GM18907 (cell line): ENCODE results near the gene TAS1R1.
"Not testable (repeated sequence)": the region's sequence is repeated elsewhere in the genome, so short reads cannot be mapped to it uniquely, and the experiment has no call there.

Experiments
- ATAC-seq: cut with Tn5 transposase; IDR thresholded peaks from one replicate; pipeline ENCODE4 v1.9.1; 2021; ENCODE audit warnings: mild to moderate bottlenecking, moderate library complexity; ENCODE audit not compliant: unreplicated experiment

Gene TAS1R1

GRCh38 chr1:6519935-6520671 is 35.0 kb upstream of the TAS1R1 start:
- no peak for ATAC-seq

GRCh38 chr1:6521536-6521935 is 33.6 kb upstream of the TAS1R1 start:
- no peak for ATAC-seq

- ATAC-seq = no peak
Measured at GRCh38 chr1:6523566-6523965, 31.5 kb upstream of the TAS1R1 start.

GRCh38 chr1:6526316-6526715 is 28.8 kb upstream of the TAS1R1 start:
- no peak for ATAC-seq

- no peak for ATAC-seq
Measured at GRCh38 chr1:6528492-6528891, 26.6 kb upstream of the TAS1R1 start.

GRCh38 chr1:6530504-6531160 is 24.5 kb upstream of the TAS1R1 start:
- ATAC-seq = no peak

GRCh38 chr1:6531996-6532395 is 23.1 kb upstream of the TAS1R1 start:
- no peak for ATAC-seq

GRCh38 chr1:6534248-6534822 is 20.8 kb upstream of the TAS1R1 start:
- ATAC-seq = no peak

DNA sequence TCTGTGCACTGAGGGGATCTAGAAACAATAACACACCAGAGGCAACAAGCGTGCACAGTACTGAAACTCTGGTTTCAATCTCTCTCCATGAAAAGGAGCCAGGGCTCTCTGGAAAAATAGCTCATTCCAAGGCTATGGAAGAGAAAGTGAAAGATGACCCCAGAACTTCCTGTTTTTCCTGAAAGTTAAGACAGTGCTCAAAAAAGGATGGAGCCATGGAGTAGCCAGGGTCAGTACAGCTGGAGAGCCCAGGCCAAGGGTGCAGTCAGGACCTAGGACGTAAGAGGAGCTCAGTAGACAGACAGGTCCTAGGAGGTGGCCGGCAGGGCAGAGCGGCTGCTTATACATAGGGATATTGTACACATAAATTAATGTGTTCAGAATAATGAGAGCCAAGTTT is 19.9 kb upstream of the TAS1R1 start:
- no peak for ATAC-seq

- ATAC-seq = no peak
Measured at GRCh38 chr1:6536291-6536690, 18.8 kb upstream of the TAS1R1 start.

DNA sequence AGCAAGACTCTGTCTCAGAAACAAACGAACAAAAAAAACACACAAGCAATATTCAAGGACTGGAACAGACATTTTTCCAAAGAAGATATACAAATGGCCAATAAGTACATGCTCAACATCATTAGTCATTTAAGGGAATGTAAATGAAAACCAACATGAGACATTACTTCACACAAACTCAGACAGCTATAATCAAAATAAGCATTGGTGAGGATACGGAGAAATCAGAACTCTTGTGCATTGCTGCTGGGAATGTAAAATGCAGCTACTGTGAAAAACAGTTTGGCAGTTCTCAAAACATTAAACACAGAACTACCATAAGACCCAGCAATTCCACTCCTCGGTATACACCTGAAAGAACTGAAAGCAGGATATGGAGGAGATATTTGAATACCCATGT is 16.2 kb upstream of the TAS1R1 start:
- ATAC-seq = no peak

DNA sequence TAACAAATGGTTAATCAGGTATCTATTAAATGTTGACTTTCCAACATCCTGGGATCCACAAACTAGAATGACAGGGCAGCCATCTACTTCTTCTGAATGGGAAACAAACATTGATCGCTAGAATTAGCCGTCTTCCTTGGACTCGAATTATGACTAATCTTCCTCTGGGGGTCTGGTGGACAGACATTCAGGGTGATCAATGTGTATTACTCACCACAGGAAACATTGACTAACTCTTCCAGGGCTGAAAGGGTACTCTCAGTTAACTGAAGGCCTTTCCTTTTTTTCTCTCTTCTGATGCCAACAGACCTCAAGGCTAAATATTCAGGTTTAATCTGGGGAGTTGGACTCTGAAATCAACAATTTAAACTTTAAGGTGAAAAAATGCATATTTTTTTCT is 10.3 kb upstream of the TAS1R1 start:
- ATAC-seq = no peak

DNA sequence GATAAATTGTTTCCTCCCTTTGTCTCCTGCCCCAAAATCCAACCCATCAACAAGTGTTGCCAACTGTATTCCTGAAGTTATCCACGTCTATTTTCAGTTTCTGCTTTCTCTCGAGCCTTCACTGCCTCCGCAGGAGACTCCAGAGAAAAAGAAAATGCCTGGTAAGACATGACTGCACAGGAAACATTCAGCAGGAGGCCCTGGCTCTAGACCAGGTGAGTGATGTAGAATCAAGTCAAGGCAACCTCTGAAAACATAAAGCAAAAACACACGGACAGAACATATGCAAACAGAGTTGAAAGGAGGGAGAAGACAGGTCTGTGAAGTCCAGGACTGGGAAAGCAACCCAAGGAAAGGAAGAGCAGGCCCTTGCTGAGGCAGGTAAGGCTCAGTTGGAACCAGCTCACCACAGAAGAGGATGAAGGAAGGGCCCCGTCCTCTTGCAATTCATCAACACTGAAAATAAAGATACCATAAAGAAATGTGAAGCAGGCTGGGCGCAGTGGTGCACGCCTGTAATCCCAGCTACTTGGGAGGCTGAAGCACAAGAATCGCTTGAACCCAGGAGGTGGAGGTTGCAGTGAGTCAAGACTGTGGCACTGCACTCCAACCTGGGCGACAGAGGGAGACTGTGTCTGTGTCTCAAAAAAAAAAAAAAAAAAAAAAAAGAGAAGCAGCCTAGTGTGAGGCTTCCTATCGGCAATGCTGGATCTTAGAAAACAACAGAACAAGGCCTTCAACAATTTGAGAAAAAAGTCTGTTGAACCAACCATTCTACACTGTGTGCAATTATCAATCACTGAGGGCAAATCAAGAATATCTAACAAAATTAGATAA is 9.6 kb upstream of the TAS1R1 start:
- ATAC-seq = no peak

DNA sequence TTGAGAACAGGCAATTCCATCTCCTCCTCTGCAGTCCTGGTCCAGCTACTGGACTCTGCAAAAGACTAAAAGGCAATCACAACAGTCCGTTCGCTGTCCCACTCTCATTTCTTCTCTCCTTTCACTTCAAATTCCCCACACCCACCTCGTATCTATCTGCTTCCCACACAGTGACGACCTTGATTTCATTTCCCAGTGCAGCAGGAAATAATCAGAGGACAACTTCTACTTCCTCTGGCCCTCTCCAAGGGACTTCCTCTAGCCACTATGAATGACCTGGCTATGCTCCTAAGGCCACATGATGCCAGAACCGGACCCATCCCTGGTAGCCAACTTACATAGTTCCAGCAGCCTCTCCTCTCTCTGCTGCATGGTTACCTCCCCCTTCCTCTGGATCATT is 8.8 kb upstream of the TAS1R1 start:
- no peak for ATAC-seq

DNA sequence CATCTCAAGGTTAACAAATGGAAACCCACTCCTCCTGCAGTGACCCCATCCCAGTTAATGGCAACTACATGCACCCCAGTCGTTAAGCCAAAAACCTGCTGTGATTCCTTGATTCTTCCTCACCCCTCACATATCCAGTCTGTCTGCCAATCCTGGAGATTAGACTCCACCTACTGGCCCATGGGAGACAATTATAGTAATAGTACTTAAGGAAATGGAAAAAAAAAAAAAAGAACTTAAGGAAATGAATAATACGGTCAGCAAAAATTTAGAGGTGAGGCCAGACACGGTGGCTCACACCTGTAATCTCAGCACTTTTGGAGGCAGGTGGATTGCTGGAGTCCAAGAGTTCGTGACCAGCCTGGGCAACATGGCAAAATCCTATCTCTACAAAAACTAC is 7.8 kb upstream of the TAS1R1 start:
- ATAC-seq = no peak

DNA sequence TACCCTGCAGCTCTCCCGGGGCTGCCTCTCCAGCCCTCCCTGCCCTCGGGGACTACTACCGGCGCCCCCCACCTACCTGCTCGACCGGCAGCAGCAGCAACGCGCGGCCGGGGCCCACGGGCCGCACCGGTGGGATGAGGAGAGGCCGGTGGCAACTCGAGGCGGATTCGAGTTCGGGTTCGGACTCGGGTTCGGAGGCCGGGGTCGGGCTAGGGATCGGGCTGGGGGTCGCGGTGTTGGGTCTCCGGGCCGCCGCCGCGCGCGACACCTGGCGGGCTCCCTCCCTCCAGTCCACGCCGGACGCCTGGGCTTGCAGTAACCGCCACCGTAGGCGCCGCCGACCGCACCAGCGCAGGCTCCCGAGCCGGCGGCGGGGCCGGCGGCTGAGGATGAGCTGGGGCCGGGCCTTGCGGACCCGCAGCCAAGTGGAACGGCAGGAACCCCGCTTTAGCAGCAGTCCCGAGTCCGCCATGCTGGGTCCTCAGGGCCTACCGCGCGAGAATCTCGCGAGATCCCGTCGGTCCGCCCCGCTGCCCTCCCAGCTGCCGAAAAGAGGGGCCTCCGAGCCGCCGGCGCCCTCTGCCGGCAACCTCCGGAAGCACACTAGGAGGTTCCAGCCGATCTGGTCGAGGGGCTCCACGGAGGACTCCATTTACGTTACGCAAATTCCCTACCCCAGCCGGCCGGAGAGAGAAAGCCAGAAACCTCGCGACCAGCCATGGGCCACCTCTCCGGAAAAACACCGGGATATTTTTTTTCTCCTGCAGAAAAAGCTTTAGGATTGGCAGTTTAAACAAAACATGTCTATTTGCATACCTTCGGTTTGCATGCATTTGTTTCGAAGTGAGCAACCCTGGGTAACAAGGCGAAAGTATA is 838 bp upstream of the TAS1R1 start, which contains the start of gene NOL9:
TSS of gene NOL9 (minus strand) at position 483 of the 876 bp plus-strand sequence. CDS start at position 472, 11 bp downstream.
- ATAC-seq = peak; percentile 89

DNA sequence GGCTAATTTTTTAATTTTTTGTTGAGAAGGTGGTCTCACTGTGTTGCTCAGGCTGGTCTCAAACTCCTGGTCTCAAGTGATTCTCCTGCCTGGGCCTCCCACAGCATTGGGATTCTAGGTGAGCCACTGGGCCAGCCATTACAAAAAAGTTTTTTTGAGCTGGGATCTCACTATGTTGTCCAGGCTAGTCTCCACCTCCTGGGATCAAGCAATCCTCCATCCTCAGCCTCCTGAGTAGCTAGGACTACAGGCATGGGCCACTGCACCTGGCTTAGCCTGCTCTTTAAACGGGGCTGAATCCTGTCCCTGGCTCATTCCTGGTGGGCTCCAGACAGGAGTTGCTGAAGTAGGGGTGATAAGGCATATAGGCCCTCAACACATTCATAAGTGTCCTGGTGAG is 2.5 kb downstream of the TAS1R1 start:
- no peak for ATAC-seq

DNA sequence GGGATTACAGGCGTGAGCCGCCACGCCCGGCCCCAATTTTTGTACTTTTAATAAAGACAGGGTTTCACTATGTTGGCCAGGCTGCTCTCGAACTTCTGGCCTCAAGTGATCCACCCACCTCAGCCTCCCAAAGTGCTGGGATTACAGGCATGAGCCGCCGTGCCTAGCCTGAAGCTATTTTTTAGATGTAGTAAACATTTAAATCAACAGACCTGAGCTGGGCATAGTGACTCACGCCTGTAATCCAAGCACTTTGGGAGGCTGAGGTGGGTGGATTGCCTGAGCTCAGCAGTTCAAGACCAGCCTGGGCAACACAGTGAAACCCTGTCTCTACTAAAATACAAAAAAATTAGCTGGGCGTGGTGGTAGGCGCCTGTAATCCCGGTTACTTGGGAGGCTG is 4.1 kb downstream of the TAS1R1 start:
- ATAC-seq = not testable (repeated sequence)

- ATAC-seq = no peak
Measured at GRCh38 chr1:6560267-6560666, 5.2 kb downstream of the TAS1R1 start.

- no peak for ATAC-seq
Measured at GRCh38 chr1:6569033-6569432, 13.9 kb downstream of the TAS1R1 start.
